Esophagus muscularis mucosa (tissue), 3 donors: Measurements from ENCODE around the gene CRABP2.

Source experiments
- POLR2A ChIP-seq: fragments of 450-650 bp; IDR thresholded peaks from one replicate; pipeline ENCODE4 v1.6.1; 2017; ENCODE audit warnings: antibody characterized with exemption, moderate library complexity, mild to moderate bottlenecking, low read depth
- TF ChIP-seq, protein P1 (sequence below), 3 experiments: fragments of 200-600 bp in 2 of 3; fragments of 450-650 bp in 1 of 3; sonication (generic) in 2 of 3; IDR thresholded peaks; one replicate each; pipeline ENCODE4 v1.5.1; 2017 to 2019; ENCODE audit warnings: antibody characterized with exemption in 3 of 3, mild to moderate bottlenecking in 2 of 3, moderate library complexity in 1 of 3

- TF ChIP-seq, protein P1, sequence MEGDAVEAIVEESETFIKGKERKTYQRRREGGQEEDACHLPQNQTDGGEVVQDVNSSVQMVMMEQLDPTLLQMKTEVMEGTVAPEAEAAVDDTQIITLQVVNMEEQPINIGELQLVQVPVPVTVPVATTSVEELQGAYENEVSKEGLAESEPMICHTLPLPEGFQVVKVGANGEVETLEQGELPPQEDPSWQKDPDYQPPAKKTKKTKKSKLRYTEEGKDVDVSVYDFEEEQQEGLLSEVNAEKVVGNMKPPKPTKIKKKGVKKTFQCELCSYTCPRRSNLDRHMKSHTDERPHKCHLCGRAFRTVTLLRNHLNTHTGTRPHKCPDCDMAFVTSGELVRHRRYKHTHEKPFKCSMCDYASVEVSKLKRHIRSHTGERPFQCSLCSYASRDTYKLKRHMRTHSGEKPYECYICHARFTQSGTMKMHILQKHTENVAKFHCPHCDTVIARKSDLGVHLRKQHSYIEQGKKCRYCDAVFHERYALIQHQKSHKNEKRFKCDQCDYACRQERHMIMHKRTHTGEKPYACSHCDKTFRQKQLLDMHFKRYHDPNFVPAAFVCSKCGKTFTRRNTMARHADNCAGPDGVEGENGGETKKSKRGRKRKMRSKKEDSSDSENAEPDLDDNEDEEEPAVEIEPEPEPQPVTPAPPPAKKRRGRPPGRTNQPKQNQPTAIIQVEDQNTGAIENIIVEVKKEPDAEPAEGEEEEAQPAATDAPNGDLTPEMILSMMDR (IDR thresholded peaks at IDR 0.05), result no peak
- TF ChIP-seq POLR2A, result no peak
Measured at GRCh38 chr1:156708218-156708661, 2.9 kb upstream of the CRABP2 start.
